ENCODE data around the gene FGD6. TPM values are rescaled to one million over a fixed set of nuclear protein-coding genes. Genes with fewer than 3 reads are reported as not detected.

FGD6 gene
- total and polyA plus RNA-seq, 2 experiments from 2014 or later = 12.9 to 32.4 TPM

DNA sequence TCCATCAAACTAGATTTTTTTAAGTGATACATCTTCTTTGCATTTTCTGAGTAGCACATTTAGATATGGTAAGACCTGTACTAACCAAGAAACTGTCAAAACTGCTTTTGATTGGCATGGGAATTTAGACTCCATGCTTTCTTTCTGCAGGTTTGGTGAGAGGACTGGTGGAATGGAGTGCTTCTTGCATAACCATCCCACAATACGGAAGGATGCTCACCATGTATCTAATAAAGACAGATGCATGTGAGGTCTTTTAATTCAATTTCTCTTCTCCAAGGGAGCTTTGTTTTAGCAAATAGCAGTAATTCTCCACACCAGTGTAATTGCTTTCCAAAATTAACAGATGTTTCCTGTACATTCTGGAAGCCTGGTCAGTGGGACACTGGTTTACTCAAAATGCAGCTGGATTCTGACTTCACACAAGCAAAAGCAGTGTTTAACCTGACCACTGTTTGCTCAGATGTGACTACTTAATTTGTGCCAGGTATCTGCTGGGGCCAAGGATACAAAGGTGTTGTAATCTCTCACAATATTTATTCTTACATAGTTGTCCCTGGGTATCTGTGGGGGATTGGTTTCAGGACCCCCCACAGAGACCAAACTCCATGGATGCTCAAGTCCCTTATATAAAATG is 26.1 kb downstream of the FGD6 start:
- ATAC-seq = no peak
- no peak overlapping the region for H3K27ac ChIP-seq (ENCODE audit: low read depth)
- Mint-ChIP-seq H3K27me3 (ENCODE audit: insufficient read depth, low read depth, poor library complexity) (no peaks in the 10 kb centered on the region), H3K9me3 (no peaks in the 10 kb centered on the region), H3K27ac (no peak overlapping the region), H3K4me1 (peaks cover 28% of the 10 kb centered on the region), H3K4me3 (no peak overlapping the region), H3K36me3 (ENCODE audit: low read depth) (0 out of 3 replicates have a peak, but pooled peaks cover 2% of the 10 kb centered on the region)
- no peak overlapping the region for H3K4me2 ChIP-seq
- no peak for DNase-seq (ENCODE audit: low spot score)
- no peaks in the 10 kb centered on the region for H3K9me2 ChIP-seq (ENCODE audit: insufficient read depth)
- no peaks in the 10 kb centered on the region for H3F3A ChIP-seq (replicated peaks; ENCODE audit: low read depth)
- peaks cover 61% of the 10 kb centered on the region for H3K79me2 ChIP-seq (replicated peaks; ENCODE audit: insufficient read depth)
- H2AFZ ChIP-seq = no peak overlapping the region
- no peak overlapping the region for H3K4me3 ChIP-seq
- no peaks in the 10 kb centered on the region for H3K36me3 ChIP-seq (ENCODE audit: insufficient read depth)
- H4K20me1 ChIP-seq (replicated peaks; ENCODE audit: insufficient read depth) = no peaks in the 10 kb centered on the region
- no peaks in the 10 kb centered on the region for H3K27me3 ChIP-seq (ENCODE audit: insufficient read depth)
- H3K4me1 ChIP-seq (ENCODE audit: insufficient read depth) = peaks cover 20% of the 10 kb centered on the region
- no peak for TF ChIP-seq NANOG (IDR thresholded peaks at IDR 0.05; ENCODE audit: borderline replicate concordance)
- TF ChIP-seq JUNB (IDR thresholded peaks at IDR 0.05; ENCODE audit: unreplicated experiment) = no peak
- TF ChIP-seq EZH2phosphoT487 (IDR thresholded peaks at IDR 0.05; ENCODE audit: unreplicated experiment) = no peak
- TF ChIP-seq, protein P1, sequence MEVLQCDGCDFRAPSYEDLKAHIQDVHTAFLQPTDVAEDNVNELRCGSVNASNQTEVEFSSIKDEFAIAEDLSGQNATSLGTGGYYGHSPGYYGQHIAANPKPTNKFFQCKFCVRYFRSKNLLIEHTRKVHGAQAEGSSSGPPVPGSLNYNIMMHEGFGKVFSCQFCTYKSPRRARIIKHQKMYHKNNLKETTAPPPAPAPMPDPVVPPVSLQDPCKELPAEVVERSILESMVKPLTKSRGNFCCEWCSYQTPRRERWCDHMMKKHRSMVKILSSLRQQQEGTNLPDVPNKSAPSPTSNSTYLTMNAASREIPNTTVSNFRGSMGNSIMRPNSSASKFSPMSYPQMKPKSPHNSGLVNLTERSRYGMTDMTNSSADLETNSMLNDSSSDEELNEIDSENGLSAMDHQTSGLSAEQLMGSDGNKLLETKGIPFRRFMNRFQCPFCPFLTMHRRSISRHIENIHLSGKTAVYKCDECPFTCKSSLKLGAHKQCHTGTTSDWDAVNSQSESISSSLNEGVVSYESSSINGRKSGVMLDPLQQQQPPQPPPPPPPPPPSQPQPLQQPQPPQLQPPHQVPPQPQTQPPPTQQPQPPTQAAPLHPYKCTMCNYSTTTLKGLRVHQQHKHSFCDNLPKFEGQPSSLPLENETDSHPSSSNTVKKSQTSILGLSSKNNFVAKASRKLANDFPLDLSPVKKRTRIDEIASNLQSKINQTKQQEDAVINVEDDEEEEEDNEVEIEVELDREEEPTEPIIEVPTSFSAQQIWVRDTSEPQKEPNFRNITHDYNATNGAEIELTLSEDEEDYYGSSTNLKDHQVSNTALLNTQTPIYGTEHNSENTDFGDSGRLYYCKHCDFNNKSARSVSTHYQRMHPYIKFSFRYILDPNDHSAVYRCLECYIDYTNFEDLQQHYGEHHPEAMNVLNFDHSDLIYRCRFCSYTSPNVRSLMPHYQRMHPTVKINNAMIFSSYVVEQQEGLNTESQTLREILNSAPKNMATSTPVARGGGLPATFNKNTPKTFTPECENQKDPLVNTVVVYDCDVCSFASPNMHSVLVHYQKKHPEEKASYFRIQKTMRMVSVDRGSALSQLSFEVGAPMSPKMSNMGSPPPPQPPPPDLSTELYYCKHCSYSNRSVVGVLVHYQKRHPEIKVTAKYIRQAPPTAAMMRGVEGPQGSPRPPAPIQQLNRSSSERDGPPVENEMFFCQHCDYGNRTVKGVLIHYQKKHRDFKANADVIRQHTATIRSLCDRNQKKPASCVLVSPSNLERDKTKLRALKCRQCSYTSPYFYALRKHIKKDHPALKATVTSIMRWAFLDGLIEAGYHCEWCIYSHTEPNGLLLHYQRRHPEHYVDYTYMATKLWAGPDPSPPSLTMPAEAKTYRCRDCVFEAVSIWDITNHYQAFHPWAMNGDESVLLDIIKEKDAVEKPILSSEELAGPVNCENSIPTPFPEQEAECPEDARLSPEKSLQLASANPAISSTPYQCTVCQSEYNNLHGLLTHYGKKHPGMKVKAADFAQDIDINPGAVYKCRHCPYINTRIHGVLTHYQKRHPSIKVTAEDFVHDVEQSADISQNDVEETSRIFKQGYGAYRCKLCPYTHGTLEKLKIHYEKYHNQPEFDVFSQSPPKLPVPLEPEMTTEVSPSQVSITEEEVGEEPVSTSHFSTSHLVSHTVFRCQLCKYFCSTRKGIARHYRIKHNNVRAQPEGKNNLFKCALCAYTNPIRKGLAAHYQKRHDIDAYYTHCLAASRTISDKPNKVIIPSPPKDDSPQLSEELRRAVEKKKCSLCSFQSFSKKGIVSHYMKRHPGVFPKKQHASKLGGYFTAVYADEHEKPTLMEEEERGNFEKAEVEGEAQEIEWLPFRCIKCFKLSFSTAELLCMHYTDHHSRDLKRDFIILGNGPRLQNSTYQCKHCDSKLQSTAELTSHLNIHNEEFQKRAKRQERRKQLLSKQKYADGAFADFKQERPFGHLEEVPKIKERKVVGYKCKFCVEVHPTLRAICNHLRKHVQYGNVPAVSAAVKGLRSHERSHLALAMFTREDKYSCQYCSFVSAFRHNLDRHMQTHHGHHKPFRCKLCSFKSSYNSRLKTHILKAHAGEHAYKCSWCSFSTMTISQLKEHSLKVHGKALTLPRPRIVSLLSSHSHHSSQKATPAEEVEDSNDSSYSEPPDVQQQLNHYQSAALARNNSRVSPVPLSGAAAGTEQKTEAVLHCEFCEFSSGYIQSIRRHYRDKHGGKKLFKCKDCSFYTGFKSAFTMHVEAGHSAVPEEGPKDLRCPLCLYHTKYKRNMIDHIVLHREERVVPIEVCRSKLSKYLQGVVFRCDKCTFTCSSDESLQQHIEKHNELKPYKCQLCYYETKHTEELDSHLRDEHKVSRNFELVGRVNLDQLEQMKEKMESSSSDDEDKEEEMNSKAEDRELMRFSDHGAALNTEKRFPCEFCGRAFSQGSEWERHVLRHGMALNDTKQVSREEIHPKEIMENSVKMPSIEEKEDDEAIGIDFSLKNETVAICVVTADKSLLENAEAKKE (CRISPR knock-in tag; IDR thresholded peaks at IDR 0.05) = no peak
- TF ChIP-seq, protein P2, sequence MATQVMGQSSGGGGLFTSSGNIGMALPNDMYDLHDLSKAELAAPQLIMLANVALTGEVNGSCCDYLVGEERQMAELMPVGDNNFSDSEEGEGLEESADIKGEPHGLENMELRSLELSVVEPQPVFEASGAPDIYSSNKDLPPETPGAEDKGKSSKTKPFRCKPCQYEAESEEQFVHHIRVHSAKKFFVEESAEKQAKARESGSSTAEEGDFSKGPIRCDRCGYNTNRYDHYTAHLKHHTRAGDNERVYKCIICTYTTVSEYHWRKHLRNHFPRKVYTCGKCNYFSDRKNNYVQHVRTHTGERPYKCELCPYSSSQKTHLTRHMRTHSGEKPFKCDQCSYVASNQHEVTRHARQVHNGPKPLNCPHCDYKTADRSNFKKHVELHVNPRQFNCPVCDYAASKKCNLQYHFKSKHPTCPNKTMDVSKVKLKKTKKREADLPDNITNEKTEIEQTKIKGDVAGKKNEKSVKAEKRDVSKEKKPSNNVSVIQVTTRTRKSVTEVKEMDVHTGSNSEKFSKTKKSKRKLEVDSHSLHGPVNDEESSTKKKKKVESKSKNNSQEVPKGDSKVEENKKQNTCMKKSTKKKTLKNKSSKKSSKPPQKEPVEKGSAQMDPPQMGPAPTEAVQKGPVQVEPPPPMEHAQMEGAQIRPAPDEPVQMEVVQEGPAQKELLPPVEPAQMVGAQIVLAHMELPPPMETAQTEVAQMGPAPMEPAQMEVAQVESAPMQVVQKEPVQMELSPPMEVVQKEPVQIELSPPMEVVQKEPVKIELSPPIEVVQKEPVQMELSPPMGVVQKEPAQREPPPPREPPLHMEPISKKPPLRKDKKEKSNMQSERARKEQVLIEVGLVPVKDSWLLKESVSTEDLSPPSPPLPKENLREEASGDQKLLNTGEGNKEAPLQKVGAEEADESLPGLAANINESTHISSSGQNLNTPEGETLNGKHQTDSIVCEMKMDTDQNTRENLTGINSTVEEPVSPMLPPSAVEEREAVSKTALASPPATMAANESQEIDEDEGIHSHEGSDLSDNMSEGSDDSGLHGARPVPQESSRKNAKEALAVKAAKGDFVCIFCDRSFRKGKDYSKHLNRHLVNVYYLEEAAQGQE (IDR thresholded peaks at IDR 0.05; ENCODE audit: unreplicated experiment) = no peak
- TF ChIP-seq ZNF331 (CRISPR knock-in tag; IDR thresholded peaks at IDR 0.05; ENCODE audit: low read depth) = no peak
- TF ChIP-seq STAT1 (IDR thresholded peaks at IDR 0.05; ENCODE audit: unreplicated experiment) = no peak
- TF ChIP-seq EZH2 (IDR thresholded peaks at IDR 0.05; ENCODE audit: low read depth, unreplicated experiment) = no peak
- TF ChIP-seq, protein P3, sequence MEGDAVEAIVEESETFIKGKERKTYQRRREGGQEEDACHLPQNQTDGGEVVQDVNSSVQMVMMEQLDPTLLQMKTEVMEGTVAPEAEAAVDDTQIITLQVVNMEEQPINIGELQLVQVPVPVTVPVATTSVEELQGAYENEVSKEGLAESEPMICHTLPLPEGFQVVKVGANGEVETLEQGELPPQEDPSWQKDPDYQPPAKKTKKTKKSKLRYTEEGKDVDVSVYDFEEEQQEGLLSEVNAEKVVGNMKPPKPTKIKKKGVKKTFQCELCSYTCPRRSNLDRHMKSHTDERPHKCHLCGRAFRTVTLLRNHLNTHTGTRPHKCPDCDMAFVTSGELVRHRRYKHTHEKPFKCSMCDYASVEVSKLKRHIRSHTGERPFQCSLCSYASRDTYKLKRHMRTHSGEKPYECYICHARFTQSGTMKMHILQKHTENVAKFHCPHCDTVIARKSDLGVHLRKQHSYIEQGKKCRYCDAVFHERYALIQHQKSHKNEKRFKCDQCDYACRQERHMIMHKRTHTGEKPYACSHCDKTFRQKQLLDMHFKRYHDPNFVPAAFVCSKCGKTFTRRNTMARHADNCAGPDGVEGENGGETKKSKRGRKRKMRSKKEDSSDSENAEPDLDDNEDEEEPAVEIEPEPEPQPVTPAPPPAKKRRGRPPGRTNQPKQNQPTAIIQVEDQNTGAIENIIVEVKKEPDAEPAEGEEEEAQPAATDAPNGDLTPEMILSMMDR (conservative IDR thresholded peaks at IDR 0.05; ENCODE audit: low read depth in 2 of 2) = no peak
- TF ChIP-seq ZNF114 (CRISPR knock-in tag; IDR thresholded peaks at IDR 0.05) = no peak
- TF ChIP-seq, protein P4, sequence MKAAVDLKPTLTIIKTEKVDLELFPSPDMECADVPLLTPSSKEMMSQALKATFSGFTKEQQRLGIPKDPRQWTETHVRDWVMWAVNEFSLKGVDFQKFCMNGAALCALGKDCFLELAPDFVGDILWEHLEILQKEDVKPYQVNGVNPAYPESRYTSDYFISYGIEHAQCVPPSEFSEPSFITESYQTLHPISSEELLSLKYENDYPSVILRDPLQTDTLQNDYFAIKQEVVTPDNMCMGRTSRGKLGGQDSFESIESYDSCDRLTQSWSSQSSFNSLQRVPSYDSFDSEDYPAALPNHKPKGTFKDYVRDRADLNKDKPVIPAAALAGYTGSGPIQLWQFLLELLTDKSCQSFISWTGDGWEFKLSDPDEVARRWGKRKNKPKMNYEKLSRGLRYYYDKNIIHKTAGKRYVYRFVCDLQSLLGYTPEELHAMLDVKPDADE (IDR thresholded peaks at IDR 0.05) = no peak
- no peak for TF ChIP-seq POLR2AphosphoS5 (IDR thresholded peaks at IDR 0.05; ENCODE audit: low read depth)
- TF ChIP-seq CREB1 (CRISPR knock-in tag; IDR thresholded peaks at IDR 0.05; ENCODE audit: low read depth) = no peak
